ENCODE measurements around the gene FAIM2.
"Not testable (repeated sequence)": the region's sequence is repeated elsewhere in the genome, so short reads cannot be mapped to it uniquely, and the experiment has no call there.

FAIM2 gene

DNA sequence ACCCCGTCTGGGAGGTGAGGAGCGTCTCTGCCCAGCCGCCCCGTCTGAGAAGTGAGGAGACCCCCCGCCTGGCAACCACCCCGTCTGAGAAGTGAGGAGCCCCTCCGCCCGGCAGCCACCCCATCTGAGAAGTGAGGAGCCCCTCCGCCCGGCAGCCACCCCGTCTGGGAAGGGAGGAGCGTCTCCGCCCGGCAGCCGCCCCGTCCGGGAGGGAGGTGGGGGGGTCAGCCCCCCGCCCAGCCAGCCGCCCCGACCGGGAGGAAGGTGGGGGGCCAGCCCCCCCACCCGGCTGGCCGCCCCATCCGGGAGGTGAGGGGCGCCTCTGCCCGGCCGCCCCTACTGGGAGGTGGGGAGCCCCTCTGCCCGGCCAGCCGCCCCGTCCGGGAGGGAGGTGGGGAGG is 42.8 kb downstream of the FAIM2 start:
- not testable (repeated sequence) for DNase-seq

DNA sequence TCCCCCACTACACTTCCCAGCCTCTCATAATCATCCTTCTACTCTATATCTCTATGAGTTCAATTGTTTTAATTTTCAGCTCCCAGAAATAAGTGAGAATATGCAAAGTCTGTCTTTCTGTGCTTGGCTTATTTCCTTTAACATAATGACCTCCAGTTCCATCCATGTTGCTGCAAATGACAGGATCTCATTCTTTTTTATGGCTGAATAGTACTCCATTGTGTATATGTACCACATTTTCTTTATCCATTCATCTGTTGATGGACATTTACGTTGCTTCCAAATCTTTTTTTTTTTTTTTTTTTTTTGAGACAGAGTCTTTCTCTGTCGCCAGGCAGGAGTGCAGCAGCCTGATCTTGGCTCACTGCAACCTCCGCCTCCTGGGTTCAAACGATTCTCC is 47.8 kb downstream of the FAIM2 start:
- not testable (repeated sequence) for DNase-seq

DNA sequence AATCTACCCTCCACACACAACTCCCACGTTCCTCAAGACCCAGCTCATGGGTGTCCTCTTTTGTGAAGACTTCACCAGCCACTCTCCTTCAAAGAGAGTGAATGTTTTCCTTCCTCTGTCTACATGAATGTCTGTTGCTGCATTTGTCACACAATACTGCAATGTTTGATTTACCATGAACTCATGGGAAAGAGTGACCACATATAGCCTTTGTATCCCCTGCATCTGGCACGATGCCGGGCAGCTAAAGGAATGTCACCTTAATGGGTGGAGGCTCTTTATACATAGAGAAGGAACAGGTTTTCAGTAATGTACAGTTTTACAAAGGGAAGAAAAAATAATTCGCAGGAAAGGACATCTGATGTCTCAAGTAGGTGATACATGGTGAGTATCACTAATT is 48.7 kb downstream of the FAIM2 start:
- no peak for DNase-seq

- no peak for DNase-seq
Observed at GRCh38 chr12:49853671-49854070, 50.0 kb downstream of the FAIM2 start.

DNA sequence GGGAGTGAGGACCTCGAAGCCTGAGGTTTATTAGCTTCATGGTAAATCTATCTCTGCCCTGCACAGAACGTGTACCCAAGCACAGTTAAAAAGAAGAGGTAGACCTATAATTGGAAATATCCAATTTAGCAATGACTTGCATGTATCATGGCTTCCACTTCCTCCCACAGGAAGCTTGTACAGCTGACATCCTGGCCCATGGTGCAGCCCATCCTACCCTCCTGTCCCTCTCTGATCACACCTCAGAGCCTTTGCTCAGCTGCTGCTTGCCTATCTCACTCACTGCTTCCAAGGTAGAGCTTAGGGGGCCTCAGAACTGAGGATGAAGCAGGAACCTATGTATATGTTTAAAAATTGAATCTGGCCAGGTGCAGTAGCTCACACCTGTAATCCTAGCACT is 56.5 kb downstream of the FAIM2 start:
- DNase-seq, result no peak

- DNase-seq, result no peak
Observed at GRCh38 chr12:49846032-49846431, 57.7 kb downstream of the FAIM2 start.

DNA sequence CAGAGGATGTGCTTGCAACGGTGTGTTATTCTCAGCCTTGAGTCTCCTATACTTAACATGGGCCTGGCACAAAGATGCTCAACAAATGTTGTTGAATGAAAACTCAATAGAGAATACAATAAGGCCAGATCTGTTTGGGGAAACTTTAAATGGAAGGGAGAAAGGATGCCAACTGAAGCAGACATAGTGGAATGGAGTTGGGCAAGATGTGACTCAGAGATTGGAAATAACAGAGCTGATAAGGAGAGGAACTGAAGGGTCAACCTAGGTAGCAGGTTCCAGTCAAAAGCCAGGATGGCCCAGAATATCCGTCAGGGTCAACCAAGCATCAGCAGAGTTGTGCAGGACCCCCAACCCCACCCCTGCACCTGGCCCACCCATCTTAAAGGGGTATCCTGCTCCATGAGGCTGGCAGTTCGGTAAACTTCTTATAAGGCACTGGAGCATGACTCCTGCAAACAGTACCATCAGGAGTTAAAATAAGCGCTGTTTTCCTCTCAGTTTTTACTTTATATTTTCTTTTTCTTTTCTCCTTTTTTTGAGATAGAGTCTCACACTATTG is 59.7 kb downstream of the FAIM2 start:
- no peak for DNase-seq

GRCh38 chr12:49843411-49843810 is 60.3 kb downstream of the FAIM2 start:
- no peak for DNase-seq

GRCh38 chr12:49842519-49843352 is 61.0 kb downstream of the FAIM2 start, which contains the start of gene BCDIN3D:
Gene BCDIN3D, minus strand, starts transcription at chr12:49843106. Its CDS starts 19 bp downstream, at chr12:49843087.
- DNase-seq, result peak; percentile 73

DNA sequence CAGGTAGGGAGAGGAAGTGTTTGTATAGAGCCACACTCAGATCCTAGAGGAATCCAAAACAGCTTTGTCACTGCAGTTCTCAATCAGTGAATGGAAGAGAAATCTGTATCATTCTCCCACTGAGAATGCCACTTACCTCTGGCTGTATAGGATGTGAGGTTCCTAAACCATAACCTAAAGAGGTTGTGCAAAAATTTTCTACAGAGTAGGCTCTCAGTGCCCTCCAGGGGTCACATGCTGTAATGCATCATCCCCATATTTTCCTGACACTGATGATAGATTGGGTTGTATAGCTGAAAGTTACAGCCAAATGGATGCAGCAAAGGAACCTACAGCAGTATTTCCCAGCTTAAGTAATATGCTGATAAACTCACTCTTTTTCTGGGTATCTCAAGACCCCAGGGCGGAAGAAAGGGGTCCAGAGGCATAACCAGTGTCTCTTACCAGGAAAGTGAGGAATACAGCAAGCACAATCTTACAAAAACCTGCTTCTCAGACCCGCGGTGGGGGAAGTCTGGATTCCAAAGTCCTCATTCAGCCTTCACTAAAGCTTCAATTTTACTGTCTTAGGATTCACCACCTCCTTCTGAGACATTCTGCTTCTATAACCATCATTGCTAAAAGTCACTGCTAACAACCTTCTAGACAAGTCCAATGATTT is 64.6 kb downstream of the FAIM2 start:
- peak; percentile 7 for DNase-seq

- no peak for DNase-seq
Observed at GRCh38 chr12:49832836-49833421, 70.8 kb downstream of the FAIM2 start.

DNA sequence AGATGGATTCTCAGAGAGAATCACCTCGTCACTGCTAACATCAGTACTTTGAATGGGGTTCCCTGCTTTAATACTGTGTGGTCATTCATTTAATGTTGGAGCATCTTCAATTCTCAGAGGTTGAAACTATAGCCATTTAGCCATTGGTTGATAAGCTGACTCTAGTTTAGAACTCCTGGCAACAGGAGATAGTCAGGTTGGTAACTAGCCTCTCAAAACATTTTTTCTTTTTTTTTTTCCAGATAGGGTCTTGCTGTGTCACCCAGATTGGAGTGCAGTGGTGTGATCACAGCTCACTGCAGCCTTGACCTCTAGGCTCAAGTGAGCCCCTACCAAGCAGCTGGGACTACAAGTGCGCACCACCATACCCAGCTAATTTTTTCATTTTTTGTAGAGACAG is 72.0 kb downstream of the FAIM2 start:
- DNase-seq, result no peak

- peak; percentile 80 for DNase-seq
Observed at GRCh38 chr12:49828133-49829091, 75.3 kb downstream of the FAIM2 start, which contains the start of gene NCKAP5L. Gene NCKAP5L, minus strand, starts transcription at chr12:49828413. Its CDS starts 24,369 bp downstream, at chr12:49804044.

- DNase-seq, result no peak
Observed at GRCh38 chr12:49827401-49828099, 76.2 kb downstream of the FAIM2 start.

- DNase-seq, result no peak
Observed at GRCh38 chr12:49827051-49827400, 76.7 kb downstream of the FAIM2 start.

- no peak for DNase-seq
Observed at GRCh38 chr12:49825971-49826421, 77.7 kb downstream of the FAIM2 start.

DNA sequence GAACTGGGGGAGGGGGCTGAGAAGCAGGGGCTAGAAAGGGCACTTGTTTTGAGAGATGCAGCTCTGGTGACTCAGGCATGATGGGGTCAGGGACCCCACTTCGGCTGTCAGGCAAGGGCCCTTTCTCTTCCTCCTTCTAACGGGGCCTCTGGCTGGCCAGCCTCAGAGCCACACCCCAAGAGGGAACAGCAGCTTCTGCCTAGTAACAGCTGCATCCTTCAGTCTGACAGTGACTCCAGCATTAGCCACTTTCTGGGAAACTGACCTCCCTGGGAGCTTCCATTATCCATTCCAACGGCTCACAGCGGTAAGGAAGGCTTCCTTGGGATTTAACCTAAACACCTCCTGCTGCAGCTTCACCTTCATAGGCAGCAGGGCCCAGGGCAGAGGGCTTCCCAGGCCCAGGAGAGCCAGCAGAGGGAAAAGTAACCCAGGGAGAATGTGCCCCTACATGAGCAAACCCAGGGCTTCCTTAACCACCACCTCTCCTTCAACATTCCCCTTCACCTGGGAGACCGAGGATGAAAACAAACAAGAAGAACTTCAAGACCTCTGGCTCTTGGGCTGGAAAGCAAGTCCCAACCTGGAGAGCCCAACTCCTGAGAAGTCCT is 78.2 kb downstream of the FAIM2 start:
- no peak for DNase-seq

- no peak for DNase-seq
Observed at GRCh38 chr12:49824895-49825294, 78.8 kb downstream of the FAIM2 start.

DNA sequence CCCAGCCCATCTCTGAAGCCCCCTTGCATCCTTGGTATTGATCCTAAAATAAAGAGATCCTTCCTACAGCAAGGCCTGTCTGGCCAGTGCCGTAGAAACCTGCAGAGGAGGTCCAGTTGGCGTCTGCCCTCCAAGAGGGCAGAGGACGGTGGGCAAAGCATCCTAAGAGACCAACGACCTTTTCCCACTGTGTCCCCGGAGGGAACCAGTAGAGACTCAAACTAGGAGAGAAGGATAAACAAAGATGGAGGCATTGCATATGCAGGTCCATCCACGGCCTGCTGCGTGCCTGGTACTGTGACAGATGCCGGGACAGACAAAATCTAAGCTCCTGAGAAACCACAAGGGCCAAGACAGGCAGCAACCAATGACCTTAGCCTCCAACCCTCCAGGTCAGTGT is 79.3 kb downstream of the FAIM2 start:
- no peak for DNase-seq

- no peak for DNase-seq
Observed at GRCh38 chr12:49823951-49824350, 79.7 kb downstream of the FAIM2 start.

DNA sequence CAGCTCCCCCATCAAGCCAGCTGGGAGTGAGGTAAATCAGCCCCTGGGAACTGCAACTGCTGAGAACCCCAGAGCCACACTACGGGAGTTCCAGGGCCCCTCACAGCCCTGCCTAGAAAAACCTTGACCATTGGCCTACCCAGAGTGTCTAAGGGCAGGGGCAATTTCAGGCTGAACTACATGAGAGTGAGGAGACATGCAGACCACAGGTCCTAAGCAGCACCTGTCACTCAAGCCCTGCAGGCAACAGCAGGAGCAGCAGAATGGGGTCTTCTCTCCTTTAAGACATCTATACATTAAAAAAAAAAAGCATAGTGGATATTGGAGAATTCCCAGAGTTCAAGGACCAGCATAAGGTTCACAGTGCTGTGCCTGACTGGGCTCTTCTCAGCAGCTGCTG is 80.3 kb downstream of the FAIM2 start:
- no peak for DNase-seq

Data from NCI-H2029 treated with DMSO at 0.1 percent for 48 hours (cell line).